Natural killer cell treated with Interleukin-12 subunit alpha and Interleukin-12 subunit beta and Interleukin-15 and Interleukin-18, amount 100 ng/mL, for 72 hours (primary cell): ENCODE measurements around the gene RNF5. TPM values are rescaled to one million over a fixed set of nuclear protein-coding genes. Genes with fewer than 3 reads are reported as not detected.
"Not testable (repeated sequence)": the region's sequence is repeated elsewhere in the genome, so short reads cannot be mapped to it uniquely, and the experiment has no call there.

Experiments
- ATAC-seq, 2 donors: fragments of 150-1000 bp; cut with Tn5 transposase in 1 of 2; sonication (Bioruptor Pico), chemical (Tn5 transposase) in 1 of 2; 2 replicates each; pipeline ENCODE4 v1.10.0; 2021
- DNase-seq: peaks from one replicate; pipeline ENCODE4 v3.0.0; 2022; ENCODE audit warnings: low spot score
- H3K27ac Mint-ChIP-seq, 2 donors: 1 replicate in 1 of 2; 2 replicates in 1 of 2; pipeline ENCODE4 v1.8.0; 2022; ENCODE audit warnings: mixed read lengths in 2 of 2, mild to moderate bottlenecking in 1 of 2, moderate library complexity in 1 of 2
- H3K27me3 Mint-ChIP-seq, 2 donors: 1 replicate in 1 of 2; 2 replicates in 1 of 2; pipeline ENCODE4 v1.8.0; 2022; ENCODE audit warnings: mixed read lengths in 2 of 2
- H3K36me3 Mint-ChIP-seq: one replicate; pipeline ENCODE4 v1.8.0; 2022; ENCODE audit warnings: mixed read lengths
- H3K4me1 Mint-ChIP-seq, 2 donors: 1 replicate in 1 of 2; 2 replicates in 1 of 2; pipeline ENCODE4 v1.8.0; 2022; ENCODE audit warnings: low read depth in 2 of 2, mixed read lengths in 2 of 2, mild to moderate bottlenecking in 1 of 2
- H3K4me3 Mint-ChIP-seq: one replicate; pipeline ENCODE4 v1.8.0; 2022; ENCODE audit warnings: mixed read lengths
- H3K9me3 Mint-ChIP-seq: 2 replicates; pipeline ENCODE4 v1.8.0; 2022; ENCODE audit warnings: mixed read lengths
- total RNA-seq, 2 donors: library from RNA; stranded (reverse); gene quantifications; one replicate each; pipeline ENCODE4 v1.2.3, GENCODE V29; 2022

RNF5 gene
- total RNA-seq, 2 donors from 2014 or later, result 41.0 to 53.3 TPM

DNA sequence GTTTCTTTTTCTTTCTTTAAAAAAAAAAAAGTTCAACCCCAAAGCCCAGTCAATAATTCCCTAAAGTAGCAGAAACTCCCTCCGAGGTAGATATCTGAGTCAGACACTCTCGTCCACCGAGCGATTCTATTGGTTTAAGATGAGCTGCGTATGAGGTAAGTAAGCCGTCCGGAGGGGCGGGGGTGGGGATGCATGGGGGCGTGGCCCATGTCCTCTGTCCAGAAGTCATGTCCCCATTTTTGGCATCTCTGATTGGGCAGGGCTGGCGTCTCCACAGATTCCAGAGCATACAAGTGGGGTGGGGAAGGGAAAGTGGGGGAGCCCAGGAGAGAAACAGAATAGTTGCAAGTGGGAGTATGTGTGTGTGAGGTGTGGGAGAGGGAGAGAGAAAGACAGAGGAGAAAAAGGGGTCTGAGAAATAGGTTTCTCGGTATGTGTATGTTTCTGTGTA is 7.5 kb downstream of the RNF5 start:
- not testable (repeated sequence) for H3K27me3 Mint-ChIP-seq, H3K9me3 Mint-ChIP-seq
- peak overlapping the region; percentile 96 to 98 for H3K27ac Mint-ChIP-seq
- H3K36me3 Mint-ChIP-seq, result peaks cover 21% of the 10 kb centered on the region
- peak in 1 of 2 donors; percentile 53 for ATAC-seq
- DNase-seq, result peak; percentile 1
- peaks cover 32 to 36% of the 10 kb centered on the region in 2 donors for H3K4me1 Mint-ChIP-seq
- peak overlapping the region; percentile 66 for H3K4me3 Mint-ChIP-seq

- H3K27me3 Mint-ChIP-seq, H3K9me3 Mint-ChIP-seq, ATAC-seq: not testable (repeated sequence)
- Mint-ChIP-seq H3K4me3 (peak overlapping the region; percentile 66), H3K4me1 (peaks cover 35 to 40% of the 10 kb centered on the region in 2 donors), H3K36me3 (peaks cover 21% of the 10 kb centered on the region), H3K27ac (peak overlapping the region; percentile 96 to 98)
- peak; percentile 49 for DNase-seq
These were observed 8.1 kb downstream of the RNF5 start for GRCh38 chr6:32186151-32186840.

DNA sequence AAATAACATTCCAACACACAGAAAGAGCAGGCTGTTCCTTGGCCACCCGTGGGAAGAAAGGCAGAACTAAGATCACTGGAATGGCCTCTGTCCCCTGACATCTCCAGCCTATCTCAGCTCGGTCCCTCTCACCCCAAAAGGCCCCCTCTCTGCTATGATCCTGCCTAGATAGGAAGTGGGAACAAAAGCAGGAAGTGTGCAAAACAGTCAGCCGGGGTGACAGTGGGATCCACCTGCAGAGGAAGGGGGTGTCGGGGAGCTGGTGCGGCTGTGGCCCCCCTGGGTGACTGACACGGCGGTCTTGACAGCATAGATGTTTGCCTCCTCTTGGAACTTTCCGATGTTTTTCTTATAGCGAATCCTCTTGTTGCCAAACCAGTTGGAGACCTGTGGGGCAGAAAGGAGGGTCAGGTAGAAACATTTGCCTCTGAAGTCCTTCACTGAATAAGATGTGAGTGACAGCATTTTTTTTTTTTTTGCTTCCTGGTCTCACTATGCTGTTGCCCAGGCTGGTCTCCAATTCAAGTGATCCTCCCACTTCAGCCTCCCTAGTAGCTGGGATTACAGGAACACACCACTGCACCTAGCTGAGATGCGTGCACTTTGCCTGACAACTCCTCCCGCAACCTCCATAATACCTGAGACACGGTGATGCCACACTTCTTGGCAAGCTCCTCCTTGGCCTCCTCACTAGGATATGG is 9.0 kb downstream of the RNF5 start:
- peak overlapping the region; percentile 40 for H3K4me3 Mint-ChIP-seq
- H3K4me1 Mint-ChIP-seq, result peaks cover 42 to 44% of the 10 kb centered on the region in 2 donors
- no peak for ATAC-seq
- peak; percentile 28 for DNase-seq
- peak overlapping the region; percentile 96 to 98 for H3K27ac Mint-ChIP-seq
- H3K27me3 Mint-ChIP-seq, result no peaks in the 10 kb centered on the region
- H3K36me3 Mint-ChIP-seq, result peaks cover 21% of the 10 kb centered on the region
- H3K9me3 Mint-ChIP-seq, result no peaks in the 10 kb centered on the region

DNA sequence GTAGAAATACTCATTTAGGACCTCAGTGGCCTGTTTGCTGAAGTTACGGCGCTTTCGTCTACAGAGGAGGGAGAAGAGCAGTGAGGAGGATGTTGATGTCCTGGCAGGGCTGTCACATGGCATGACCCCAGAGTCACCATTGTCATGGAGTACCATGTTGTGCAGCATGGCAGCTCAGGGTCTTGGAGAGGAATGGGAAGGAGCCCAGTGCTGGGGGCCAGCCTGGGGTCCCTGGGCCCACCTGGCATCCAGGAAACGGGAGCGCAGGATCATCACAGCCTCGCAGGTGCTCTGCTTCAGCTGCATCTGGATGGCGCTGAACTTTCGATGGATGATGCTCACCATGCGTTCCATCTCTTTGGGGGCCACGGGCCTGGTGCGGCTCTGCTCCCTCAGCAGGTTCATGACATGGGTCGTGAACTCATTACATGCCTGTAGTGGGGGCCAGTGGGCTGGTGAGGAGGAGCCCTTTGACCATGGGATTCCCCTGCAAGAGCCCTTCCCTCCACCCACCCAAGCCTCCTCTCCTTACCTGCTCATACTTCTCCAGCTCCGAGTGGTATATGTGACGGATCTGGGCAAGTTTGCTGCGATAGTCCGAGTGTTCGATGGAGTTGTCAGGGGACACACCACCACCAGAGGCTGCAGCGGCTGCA is 9.6 kb downstream of the RNF5 start:
- Mint-ChIP-seq H3K36me3 (peaks cover 21% of the 10 kb centered on the region), H3K4me3 (peak overlapping the region; percentile 40), H3K4me1 (peaks cover 46 to 47% of the 10 kb centered on the region in 2 donors), H3K27ac (peak overlapping the region; percentile 96 to 98)
- not testable (repeated sequence) for H3K9me3 Mint-ChIP-seq, H3K27me3 Mint-ChIP-seq, ATAC-seq
- DNase-seq, result peak; percentile 57

GRCh38 chr6:32188381-32189068 is 10.3 kb downstream of the RNF5 start:
- DNase-seq, result peak; percentile 58
- no peak for ATAC-seq
- Mint-ChIP-seq H3K9me3 (no peaks in the 10 kb centered on the region), H3K4me1 (peaks cover 50 to 53% of the 10 kb centered on the region in 2 donors), H3K27me3 (no peaks in the 10 kb centered on the region), H3K4me3 (peak overlapping the region; percentile 99), H3K36me3 (peaks cover 21% of the 10 kb centered on the region), H3K27ac (peak overlapping the region; percentile 96 to 98)

DNA sequence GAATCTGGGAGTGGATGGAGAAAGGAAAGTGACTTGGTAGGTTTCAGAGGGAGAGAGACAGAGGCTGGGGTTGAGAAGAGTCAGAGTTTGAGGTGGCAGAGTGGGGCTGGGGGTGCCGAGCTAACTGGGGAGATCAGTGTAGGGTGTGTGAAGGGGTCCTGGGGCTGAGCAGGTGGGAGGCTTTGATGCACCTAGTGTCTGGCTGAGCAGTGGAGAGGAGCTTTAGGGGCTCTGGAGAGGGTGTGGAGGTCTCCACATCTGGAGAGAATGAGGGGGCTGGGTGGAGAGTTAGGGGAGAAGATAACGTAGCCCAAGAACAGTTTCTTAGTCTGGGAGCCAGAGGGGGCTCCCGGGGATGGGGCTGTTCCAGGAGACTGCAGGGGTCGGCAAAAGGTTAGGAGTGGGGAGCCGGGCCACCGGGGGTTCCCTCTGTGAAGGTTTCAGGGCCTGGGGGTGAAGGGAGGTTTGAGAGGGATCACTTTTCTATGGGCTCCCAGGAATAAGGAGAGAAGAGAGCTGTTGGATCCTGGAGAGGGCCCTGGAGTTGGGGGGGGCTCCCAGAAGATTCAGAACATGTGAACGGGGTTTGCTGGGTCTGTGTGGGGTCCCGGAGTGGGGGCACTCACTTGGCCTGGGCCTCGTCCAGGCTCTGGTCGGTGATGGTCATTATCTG is 11.0 kb downstream of the RNF5 start:
- H3K4me1 Mint-ChIP-seq, result peaks cover 56 to 60% of the 10 kb centered on the region in 2 donors
- no peak for ATAC-seq
- DNase-seq, result peak; percentile 56
- peak overlapping the region; percentile 99 for H3K4me3 Mint-ChIP-seq
- no peaks in the 10 kb centered on the region for H3K27me3 Mint-ChIP-seq
- H3K9me3 Mint-ChIP-seq, result no peaks in the 10 kb centered on the region
- H3K27ac Mint-ChIP-seq, result peak overlapping the region; percentile 96 to 98
- peaks cover 21% of the 10 kb centered on the region for H3K36me3 Mint-ChIP-seq

DNA sequence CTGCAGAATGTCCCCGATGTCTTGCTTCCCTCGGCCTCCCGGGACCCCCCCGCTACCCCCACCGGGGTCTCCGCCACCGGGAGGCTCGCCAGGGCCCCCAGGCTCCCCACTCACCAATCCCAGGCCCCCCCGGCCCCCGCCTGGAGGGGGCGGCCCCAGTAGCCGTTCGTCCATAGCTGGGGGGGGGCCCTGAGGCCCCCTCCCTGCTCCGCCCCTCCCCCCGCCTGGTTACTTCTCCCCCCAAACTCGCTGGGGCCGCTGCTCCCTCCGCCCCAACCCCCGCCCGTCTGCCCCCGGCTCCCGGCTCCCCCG is 11.5 kb downstream of the RNF5 start:
- peak; percentile 0 to 2 for ATAC-seq
- H3K9me3 Mint-ChIP-seq, result no peaks in the 10 kb centered on the region
- peaks cover 58 to 65% of the 10 kb centered on the region in 2 donors for H3K4me1 Mint-ChIP-seq
- H3K36me3 Mint-ChIP-seq, result peaks cover 21% of the 10 kb centered on the region
- H3K27me3 Mint-ChIP-seq, result no peaks in the 10 kb centered on the region
- H3K4me3 Mint-ChIP-seq, result peak overlapping the region; percentile 99
- peak; percentile 61 for DNase-seq
- peak overlapping the region; percentile 96 to 98 for H3K27ac Mint-ChIP-seq

DNA sequence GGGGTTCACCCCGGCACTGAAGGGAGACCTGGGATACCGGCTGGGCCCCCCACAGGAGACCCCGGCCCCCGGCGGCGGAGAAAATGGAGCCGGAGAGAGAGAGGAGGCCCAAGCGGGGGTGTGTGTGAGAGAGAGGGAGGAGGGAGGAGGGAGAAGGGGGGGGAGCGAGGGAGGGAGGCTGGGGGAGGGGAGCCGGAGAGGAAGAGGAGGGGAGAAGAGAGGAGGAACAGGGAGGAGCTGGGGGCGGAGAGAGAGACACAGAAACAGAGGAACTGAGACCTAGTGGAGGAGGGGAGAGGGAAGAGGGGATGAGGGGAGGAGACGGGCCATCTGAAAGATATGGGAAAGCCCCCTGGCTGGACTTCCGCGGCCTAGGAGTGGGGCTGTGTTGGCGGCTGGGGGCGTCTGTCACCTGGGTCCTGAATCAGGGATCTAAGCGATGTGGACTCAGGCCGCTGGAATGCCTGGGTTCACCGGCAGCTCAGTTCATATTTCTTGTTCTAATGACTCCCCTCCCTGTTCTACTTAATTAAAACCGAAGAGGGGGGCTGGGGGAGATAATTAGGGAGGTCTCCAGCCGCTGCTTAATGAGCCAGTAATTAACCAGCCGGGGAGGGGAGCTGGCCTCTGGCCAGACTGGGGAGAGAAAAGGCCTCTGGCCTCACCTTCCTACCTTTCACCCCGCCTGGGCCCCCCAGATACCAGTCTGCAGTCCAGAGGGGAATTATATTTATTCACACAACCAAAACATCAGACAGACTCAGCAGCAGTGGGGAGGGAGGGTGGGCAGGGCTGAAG is 12.0 kb downstream of the RNF5 start, which contains the start of gene PBX2:
TSS of gene PBX2 (minus strand) at position 149 of the 798 bp plus-strand sequence. CDS start 287 bp downstream, outside the sequence.
- H3K4me3 Mint-ChIP-seq, result peak within 1 kb of the TSS; percentile 99
- ATAC-seq, result peak; percentile 82 to 89
- DNase-seq, result peak; percentile 91
- no peaks in the 10 kb centered on the region for H3K27me3 Mint-ChIP-seq
- H3K36me3 Mint-ChIP-seq, result peaks cover 21% of the 10 kb centered on the region
- peaks cover 64 to 71% of the 10 kb centered on the region in 2 donors for H3K4me1 Mint-ChIP-seq
- no peaks in the 10 kb centered on the region for H3K9me3 Mint-ChIP-seq
- peak within 1 kb of the TSS; percentile 96 to 98 for H3K27ac Mint-ChIP-seq

- peaks cover 62 to 68% of the 10 kb centered on the region in 2 donors for H3K4me1 Mint-ChIP-seq
- H3K27me3 Mint-ChIP-seq, result no peaks in the 10 kb centered on the region
- H3K36me3 Mint-ChIP-seq, result peaks cover 21% of the 10 kb centered on the region
- ATAC-seq (no peak), DNase-seq (peak; percentile 50)
- peak overlapping the region; percentile 90 for H3K4me3 Mint-ChIP-seq
- no peaks in the 10 kb centered on the region for H3K9me3 Mint-ChIP-seq
- H3K27ac Mint-ChIP-seq, result peak overlapping the region; percentile 96 to 98
These were observed 12.9 kb downstream of the RNF5 start for GRCh38 chr6:32190911-32191677.

GRCh38 chr6:32191696-32192607 is 13.7 kb downstream of the RNF5 start:
- ATAC-seq, result no peak
- DNase-seq, result peak; percentile 82
- H3K9me3 Mint-ChIP-seq, result no peaks in the 10 kb centered on the region
- H3K4me1 Mint-ChIP-seq, result peaks cover 62 to 64% of the 10 kb centered on the region in 2 donors
- peak overlapping the region; percentile 90 for H3K4me3 Mint-ChIP-seq
- H3K27ac Mint-ChIP-seq, result peak overlapping the region; percentile 96 to 98
- peaks cover 15% of the 10 kb centered on the region for H3K36me3 Mint-ChIP-seq
- no peaks in the 10 kb centered on the region for H3K27me3 Mint-ChIP-seq

DNA sequence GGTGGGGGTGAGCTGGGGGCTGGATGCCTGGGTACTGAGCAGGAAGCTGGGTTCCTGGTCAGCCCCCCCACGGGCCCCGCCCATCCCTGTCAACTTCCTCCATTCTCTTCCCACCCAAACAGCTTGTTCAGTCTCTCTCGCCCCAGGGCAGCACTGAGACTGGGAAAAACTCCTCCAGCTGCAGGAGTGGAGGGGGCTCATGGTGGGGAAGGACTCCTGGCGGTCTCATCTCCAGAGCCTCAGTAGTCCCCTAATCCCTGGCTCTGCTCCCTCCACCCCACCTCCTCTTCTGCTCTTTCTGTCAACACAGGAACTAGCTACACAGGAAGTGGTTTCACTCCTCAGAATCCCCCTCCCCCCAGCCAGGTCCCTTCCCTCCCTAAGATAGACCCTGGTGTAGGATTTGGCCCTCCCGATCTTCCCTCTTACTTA is 14.4 kb downstream of the RNF5 start, which contains the start of gene GPSM3:
TSS of gene GPSM3 (minus strand) at position 36 of the 432 bp plus-strand sequence. CDS start 130 bp downstream, outside the sequence.
- Mint-ChIP-seq H3K27me3 (no peaks in the 10 kb centered on the region), H3K36me3 (peaks cover 8% of the 10 kb centered on the region), H3K9me3 (no peaks in the 10 kb centered on the region), H3K4me1 (peaks cover 59 to 61% of the 10 kb centered on the region in 2 donors), H3K4me3 (peak within 1 kb of the TSS; percentile 90), H3K27ac (peak within 1 kb of the TSS; percentile 96 to 98)
- peak; percentile 76 for DNase-seq
- no peak for ATAC-seq
